ENCODE results near the gene APOBEC4.
"Not testable (repeated sequence)": the region's sequence is repeated elsewhere in the genome, so short reads cannot be mapped to it uniquely, and the experiment has no call there.

The APOBEC4 gene, protein sequence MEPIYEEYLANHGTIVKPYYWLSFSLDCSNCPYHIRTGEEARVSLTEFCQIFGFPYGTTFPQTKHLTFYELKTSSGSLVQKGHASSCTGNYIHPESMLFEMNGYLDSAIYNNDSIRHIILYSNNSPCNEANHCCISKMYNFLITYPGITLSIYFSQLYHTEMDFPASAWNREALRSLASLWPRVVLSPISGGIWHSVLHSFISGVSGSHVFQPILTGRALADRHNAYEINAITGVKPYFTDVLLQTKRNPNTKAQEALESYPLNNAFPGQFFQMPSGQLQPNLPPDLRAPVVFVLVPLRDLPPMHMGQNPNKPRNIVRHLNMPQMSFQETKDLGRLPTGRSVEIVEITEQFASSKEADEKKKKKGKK
- total RNA-seq = 0 to 0.12 (median 0) reads per million in 18 experiments

- no peak for DNase-seq
These were observed at the start of gene APOBEC4 for GRCh38 chr1:183652547-183653461. Gene APOBEC4 (minus strand): TSS chr1:183653316. CDS start chr1:183648781, 4,535 bp downstream.

- no peak for DNase-seq
These were observed 49.7 kb upstream of the APOBEC4 start for GRCh38 chr1:183702813-183703198.

GRCh38 chr1:183702087-183702812 lies 49.1 kb upstream of the APOBEC4 start:
- DNase-seq = no peak

DNA sequence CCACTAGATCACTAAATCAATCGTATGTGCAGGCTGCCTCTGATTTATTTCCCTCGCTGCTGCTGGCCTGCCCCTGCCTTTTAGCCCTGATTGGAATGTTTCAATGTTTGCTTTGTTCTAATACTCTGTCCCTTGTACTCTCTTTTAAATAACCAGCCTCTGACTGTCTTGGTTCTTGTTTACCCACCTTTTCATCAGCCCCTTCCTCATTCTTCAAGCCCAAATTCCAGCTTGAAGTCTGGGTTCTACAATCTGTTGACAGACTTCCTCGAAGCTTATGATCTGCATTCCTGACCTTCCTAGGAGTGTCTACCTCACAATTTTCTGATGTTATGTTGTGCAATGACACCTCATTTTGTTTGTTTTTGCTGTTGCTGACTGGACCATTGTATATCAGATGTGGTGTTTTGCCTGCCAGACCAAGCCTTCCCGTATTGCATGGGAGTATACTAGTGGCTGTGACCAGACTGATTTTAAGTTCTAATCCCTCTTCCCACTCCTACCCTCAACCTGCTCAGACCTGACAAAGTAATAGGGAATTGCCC lies 46.6 kb upstream of the APOBEC4 start:
- DNase-seq = no peak

GRCh38 chr1:183697814-183698590 lies 44.9 kb upstream of the APOBEC4 start:
- no peak for DNase-seq

- DNase-seq = no peak
These were observed 43.9 kb upstream of the APOBEC4 start for GRCh38 chr1:183696981-183697380.

DNA sequence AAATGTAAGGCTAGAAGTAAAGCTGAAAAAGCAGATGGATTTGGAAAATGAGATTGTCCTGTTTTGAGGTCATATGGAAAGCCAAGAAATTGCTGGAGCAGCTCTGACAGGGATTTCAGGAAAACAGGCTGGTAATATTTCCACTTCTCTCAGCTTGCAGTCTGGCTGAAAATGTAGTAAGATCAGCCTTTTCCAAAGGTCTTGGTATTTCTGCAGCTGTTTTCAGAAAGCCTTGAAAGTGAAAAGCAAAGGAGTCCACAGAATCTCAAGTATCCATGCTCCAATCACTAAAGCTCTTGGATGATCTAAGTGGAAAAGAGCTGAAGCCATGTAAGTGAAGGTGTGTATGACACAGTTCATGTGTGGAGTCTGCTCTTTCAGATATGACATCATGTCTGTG lies 41.6 kb upstream of the APOBEC4 start:
- DNase-seq = no peak

DNA sequence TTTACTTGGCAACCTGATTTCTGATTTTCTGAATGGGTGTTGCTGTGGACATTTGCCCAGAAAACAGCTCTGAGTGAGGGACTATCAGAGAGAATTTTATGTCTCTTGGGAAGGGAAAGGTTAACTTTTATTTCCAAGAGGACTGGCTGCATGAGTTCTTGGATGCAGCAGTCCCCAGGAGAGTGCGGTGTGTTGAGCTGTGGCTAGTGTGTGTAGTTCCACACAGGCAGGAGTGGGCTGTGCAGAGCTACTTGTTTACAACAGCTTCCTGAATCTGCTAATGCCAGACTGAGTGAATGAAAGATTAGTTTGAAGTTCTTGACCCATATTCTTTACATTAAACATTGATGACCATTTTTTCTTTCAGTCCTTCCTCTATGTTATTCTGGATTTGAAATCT lies 41.0 kb upstream of the APOBEC4 start:
- DNase-seq = peak in 1 of 2 donors; percentile 21

GRCh38 chr1:183693521-183693920 lies 40.4 kb upstream of the APOBEC4 start:
- no peak for DNase-seq

DNA sequence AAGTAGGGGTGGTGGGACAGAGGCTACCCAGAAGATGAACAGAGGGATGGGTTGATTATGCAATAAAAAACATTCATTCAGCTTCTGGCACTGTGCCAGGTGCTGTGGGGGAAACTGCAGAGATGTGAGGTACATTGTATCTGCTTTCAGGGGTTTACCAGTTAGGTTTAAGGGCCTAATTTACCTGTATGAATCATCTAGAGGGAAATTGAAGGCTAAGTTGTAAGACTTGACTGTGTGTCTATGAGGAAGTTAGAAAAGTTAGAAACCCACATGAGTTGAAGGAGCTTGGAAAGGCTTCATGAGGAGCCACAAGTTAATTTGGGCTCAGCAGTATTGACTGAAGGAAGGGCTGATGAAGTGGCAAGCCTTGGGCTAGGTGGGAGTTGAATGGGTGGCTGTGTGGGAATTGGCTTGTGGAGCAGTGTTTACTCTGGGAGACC lies 36.7 kb upstream of the APOBEC4 start:
- no peak for DNase-seq

GRCh38 chr1:183688341-183689060 lies 35.4 kb upstream of the APOBEC4 start:
- no peak for DNase-seq

DNA sequence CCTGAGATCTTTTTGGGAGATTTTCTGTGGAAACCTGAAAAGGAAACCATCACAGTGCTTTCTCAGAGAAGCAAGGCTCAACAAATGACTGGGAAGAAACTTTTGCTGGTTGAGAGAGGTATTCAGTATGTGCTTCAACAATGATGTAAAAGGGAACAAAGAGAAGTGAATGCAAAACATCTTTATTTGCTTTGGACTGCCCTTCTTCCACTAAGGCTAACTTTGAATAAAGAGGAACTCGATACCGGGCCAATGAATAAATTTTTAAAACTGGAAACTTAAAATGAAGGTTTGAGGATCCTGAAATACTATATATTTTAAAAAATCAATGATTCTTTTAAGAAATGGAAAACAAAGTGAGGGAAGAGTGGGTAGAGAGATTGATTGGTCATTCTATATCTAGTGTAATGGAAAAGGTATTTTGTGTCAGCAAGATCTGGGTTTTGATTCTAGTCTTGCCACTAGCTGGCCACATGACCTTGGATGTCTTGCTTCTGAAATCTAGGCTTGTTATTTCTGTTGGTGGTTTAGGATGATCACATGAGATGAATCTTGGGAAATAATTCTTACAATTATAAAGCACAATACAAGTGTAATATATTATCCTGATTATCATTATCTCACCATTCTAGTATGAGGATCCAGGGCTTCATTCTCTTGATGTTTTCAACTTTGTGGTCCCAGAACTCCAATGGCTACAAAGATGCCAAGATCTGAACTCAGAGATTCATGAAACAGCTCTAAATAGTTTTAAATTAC lies 34.6 kb upstream of the APOBEC4 start:
- DNase-seq = peak in 1 of 2 donors; percentile 35

- DNase-seq = no peak
These were observed 33.1 kb upstream of the APOBEC4 start for GRCh38 chr1:183686229-183686628.

DNA sequence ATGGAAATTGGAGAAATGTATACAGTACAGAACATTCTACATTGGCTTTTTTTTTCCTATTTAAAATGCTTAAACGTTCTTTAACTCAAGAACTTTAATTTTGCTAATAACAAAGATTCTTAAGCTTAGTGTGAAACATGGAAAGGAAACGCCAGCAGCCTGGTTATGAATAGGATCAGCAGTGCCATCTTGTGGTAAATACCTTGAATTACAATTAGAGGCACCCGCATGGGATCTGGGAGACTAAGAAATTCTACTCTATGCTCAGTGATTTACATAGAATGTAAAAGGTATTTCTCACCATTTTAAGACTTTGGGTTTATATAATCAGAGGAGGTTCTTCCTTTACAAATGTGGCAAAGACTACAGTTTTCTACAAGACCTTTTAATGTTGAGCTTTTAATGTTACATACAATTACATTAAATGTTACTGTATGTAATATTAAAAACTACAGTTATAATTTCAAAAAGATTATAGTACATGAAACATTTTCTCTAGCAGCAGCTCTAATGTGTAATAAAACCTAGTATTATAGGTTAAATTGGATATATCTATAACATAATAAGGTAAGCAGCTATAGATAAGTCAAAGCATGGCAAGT lies 32.1 kb upstream of the APOBEC4 start:
- peak; percentile 69 to 74 for DNase-seq

DNA sequence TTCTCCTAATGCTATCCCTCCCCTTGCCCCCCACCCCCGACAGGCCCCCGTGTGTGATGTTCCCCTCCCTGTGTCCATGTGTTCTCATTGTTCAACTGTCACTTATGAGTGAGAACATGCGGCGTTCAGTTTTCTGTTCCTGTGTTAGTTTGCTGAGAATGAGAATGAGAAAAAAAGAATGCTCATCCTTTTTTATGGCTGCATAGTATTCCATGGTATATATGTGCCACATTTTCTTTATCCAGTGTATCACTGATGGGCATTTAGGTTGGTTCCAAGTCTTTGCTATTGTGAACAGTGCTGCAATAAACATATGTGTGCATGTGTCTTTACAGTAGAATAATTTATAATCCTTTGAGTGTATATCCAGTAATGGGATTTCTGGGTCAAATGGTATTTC lies 26.2 kb upstream of the APOBEC4 start:
- DNase-seq = not testable (repeated sequence)

DNA sequence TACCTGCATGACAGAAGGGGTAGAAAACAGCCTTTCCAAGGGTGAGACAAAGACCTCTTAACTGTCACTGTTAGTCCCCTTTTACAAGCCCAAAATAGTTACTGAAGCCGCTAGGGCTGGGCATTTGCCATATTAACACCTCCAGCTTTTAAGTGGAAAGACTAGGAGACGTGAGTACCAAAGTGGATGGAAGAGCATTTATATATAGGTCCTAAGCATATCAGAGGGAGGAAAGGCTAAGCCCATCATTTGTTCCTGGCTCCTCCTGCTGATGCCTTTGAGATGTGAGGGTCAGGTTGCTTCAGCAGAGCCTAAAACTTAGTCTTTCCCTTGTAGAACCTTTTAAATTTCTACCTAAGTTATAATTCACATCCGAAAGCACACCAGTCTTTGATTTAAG lies 25.7 kb upstream of the APOBEC4 start:
- DNase-seq = no peak

- DNase-seq = no peak
These were observed 23.6 kb upstream of the APOBEC4 start for GRCh38 chr1:183676586-183677189.

DNA sequence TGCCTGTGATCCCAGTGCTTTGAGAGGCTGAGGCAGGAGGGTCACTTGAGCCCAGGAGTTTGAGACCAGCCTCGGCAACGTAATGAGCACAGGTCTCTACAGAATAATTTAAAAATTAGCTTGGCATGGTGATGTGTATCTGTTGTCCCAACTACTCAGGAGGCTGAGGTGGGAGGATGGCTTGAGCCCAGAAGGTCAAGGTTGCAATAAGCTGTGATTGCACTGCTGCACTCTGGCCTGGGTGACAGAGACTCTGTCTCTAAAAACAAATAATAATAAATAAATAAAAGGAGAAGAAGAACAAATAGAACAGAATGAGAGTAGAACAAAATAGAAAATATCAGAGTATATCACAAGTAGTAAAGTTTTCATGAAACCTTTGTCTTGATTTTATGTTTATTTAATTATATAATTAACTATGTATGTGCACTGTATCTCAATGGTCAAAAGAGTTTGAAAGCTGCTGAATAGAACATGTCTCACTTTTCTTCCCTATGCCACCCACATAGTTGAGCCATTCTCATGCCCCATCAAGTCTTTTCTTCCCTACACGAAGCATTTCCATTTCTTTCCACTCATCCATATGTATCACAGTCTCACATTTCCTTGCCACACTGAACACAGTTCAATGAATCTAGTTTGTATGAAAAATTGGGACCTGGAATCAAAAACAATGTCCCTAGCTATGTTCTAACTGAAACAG lies 22.9 kb upstream of the APOBEC4 start:
- no peak for DNase-seq

DNA sequence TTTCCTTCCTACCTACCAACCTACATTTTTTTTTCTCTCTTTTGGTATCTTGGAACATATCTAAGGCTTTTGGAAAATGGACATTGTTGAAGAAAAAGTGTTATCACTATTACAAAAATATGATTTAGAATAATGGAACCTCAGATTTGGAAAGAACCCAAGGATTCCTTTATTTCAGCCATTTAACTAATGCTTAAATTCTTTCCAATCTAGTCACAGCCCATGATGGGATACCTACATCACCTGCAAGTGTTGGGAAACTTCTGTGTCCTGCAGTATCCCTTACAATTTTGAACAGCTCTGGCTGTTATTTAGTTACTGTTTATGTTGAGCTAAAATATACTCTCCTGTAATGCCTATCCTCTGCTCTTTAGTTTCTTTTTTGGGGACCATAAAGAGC lies 22.3 kb upstream of the APOBEC4 start:
- no peak for DNase-seq
